Osteoblast (primary cell): ENCODE measurements around the gene DSCAML1. TPM values are rescaled to one million over a fixed set of nuclear protein-coding genes. Genes with fewer than 3 reads are reported as not detected.

Source experiments
- DNase-seq: peaks from one replicate; pipeline ENCODE4 v3.0.0; 2011; ENCODE audit warnings: low spot score, mixed read lengths; ENCODE audit not compliant: insufficient read length; ENCODE audit errors: missing footprints
- H2AFZ ChIP-seq: 2 replicates; pipeline ENCODE4 v1.6.0; 2011; ENCODE audit warnings: mild to moderate bottlenecking, low read length
- H3K27ac ChIP-seq: 2 replicates; pipeline ENCODE4 v1.5.1; 2011; ENCODE audit warnings: mild to moderate bottlenecking, low read depth, low read length, moderate library complexity
- H3K27me3 ChIP-seq: 2 replicates; pipeline ENCODE4 v1.6.0; 2012; ENCODE audit warnings: mild to moderate bottlenecking, control low read depth, inconsistent platforms, low read length, moderate library complexity; ENCODE audit not compliant: insufficient read depth
- H3K36me3 ChIP-seq: 2 replicates; pipeline ENCODE4 v1.5.1; 2011; ENCODE audit warnings: mild to moderate bottlenecking, low read length, control low read depth, moderate library complexity; ENCODE audit not compliant: insufficient read depth
- H3K4me1 ChIP-seq: 2 replicates; pipeline ENCODE4 v1.5.1; 2011; ENCODE audit warnings: mild to moderate bottlenecking, low read length, control low read depth, moderate library complexity; ENCODE audit not compliant: insufficient read depth
- H3K4me2 ChIP-seq: 2 replicates; pipeline ENCODE4 v1.6.0; 2011; ENCODE audit warnings: mild to moderate bottlenecking, low read length; ENCODE audit not compliant: insufficient read depth
- H3K4me3 ChIP-seq: fragments of 200-600 bp; sonication (generic); 3 replicates; pipeline ENCODE4 v1.5.1; 2012; ENCODE audit warnings: mild to moderate bottlenecking, low read length, inconsistent platforms; ENCODE audit not compliant: insufficient read depth
- H3K79me2 ChIP-seq: 2 replicates; pipeline ENCODE4 v1.6.0; 2012; ENCODE audit warnings: mild to moderate bottlenecking, low read length, control low read depth, inconsistent platforms; ENCODE audit not compliant: insufficient read depth
- H3K9me3 ChIP-seq: 2 replicates; pipeline ENCODE4 v1.5.1; 2011; ENCODE audit warnings: low read depth, low read length, control low read depth
- H4K20me1 ChIP-seq: 2 replicates; pipeline ENCODE4 v1.6.0; 2012; ENCODE audit warnings: mild to moderate bottlenecking, low read length, control low read depth; ENCODE audit not compliant: insufficient read depth
- total RNA-seq: library from RNA; depleted of rRNA; stranded (reverse); fragments of >200 nt; gene quantifications from 2 replicates; pipeline ENCODE4 v1.2.3, GENCODE V29; 2012
- TF ChIP-seq, protein P1 (sequence below): IDR thresholded peaks from 2 replicates; pipeline ENCODE4 v1.5.1; 2011; ENCODE audit warnings: mild to moderate bottlenecking, low read depth, low read length, moderate library complexity; ENCODE audit errors: extremely low read depth

Gene DSCAML1
- total RNA-seq, 1 donor = not detected

DNA sequence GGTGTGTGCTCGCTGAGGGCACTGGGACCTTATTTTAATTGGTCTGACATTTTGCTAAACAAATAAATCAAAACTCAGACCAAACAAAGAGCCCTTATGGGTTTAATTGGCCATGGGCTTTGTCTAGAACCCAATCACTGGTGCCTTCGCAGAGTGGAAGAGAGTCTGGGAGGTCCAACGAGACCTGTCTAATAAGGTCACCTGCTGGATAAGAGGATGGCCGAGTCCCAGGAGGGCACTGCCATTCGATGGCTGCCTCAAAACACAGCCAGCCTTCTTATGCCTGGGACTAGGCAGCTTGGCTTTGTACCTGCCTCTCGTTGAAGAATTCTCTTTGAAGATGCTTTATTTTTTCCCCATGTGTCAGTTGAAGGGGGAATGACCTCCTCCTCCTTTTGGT lies 298.2 kb downstream of the DSCAML1 start:
- H3K9me3 ChIP-seq = no peaks in the 10 kb centered on the region
- TF ChIP-seq, protein P1, sequence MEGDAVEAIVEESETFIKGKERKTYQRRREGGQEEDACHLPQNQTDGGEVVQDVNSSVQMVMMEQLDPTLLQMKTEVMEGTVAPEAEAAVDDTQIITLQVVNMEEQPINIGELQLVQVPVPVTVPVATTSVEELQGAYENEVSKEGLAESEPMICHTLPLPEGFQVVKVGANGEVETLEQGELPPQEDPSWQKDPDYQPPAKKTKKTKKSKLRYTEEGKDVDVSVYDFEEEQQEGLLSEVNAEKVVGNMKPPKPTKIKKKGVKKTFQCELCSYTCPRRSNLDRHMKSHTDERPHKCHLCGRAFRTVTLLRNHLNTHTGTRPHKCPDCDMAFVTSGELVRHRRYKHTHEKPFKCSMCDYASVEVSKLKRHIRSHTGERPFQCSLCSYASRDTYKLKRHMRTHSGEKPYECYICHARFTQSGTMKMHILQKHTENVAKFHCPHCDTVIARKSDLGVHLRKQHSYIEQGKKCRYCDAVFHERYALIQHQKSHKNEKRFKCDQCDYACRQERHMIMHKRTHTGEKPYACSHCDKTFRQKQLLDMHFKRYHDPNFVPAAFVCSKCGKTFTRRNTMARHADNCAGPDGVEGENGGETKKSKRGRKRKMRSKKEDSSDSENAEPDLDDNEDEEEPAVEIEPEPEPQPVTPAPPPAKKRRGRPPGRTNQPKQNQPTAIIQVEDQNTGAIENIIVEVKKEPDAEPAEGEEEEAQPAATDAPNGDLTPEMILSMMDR = no peak
- H3K36me3 ChIP-seq = no peaks in the 10 kb centered on the region
- DNase-seq = no peak
- H3K4me3 ChIP-seq = no peak overlapping the region
- peaks cover 2% of the 10 kb centered on the region for H3K27me3 ChIP-seq
- no peaks in the 10 kb centered on the region for H3K4me1 ChIP-seq
- no peak overlapping the region for H3K4me2 ChIP-seq
- H3K27ac ChIP-seq = no peak overlapping the region
- H3K79me2 ChIP-seq = no peaks in the 10 kb centered on the region
- no peak overlapping the region for H2AFZ ChIP-seq
- H4K20me1 ChIP-seq = no peaks in the 10 kb centered on the region

- Histone ChIP-seq H3K9me3 (no peaks in the 10 kb centered on the region), H2AFZ (no peak overlapping the region), H3K27me3 (peaks cover 2% of the 10 kb centered on the region), H3K79me2 (no peaks in the 10 kb centered on the region), H3K27ac (no peak overlapping the region), H3K36me3 (no peaks in the 10 kb centered on the region), H3K4me3 (no peak overlapping the region), H3K4me2 (no peak overlapping the region), H4K20me1 (no peaks in the 10 kb centered on the region), H3K4me1 (no peaks in the 10 kb centered on the region)
- TF ChIP-seq, protein P1 = no peak
- no peak for DNase-seq
These were observed 299.6 kb downstream of the DSCAML1 start for GRCh38 chr11:117497206-117497951.

DNA sequence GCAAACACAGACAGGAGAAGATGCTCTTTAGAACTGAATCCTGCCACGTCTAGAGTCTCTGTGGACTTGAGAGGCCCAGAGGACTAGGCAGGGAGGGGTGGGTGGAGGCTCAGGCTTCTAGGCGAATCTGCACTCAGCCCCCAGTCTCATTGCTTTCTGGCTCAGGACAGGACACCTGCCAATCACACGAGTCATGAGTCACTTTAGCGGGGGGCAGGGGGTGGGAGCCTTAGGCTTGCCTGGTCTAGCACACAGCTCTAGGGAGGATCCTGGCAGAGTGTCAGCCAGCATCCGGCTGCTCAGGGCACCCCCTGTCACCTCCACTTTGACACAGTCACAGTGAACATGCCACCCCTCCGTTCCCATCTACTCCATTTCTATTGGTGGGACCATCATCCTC lies 301.7 kb downstream of the DSCAML1 start:
- no peak overlapping the region for H3K4me2 ChIP-seq
- no peak for DNase-seq
- H3K79me2 ChIP-seq = no peaks in the 10 kb centered on the region
- H3K27me3 ChIP-seq = peaks cover 7% of the 10 kb centered on the region
- H3K27ac ChIP-seq = no peak overlapping the region
- H3K9me3 ChIP-seq = no peaks in the 10 kb centered on the region
- no peaks in the 10 kb centered on the region for H3K4me1 ChIP-seq
- no peaks in the 10 kb centered on the region for H4K20me1 ChIP-seq
- no peak overlapping the region for H3K4me3 ChIP-seq
- TF ChIP-seq, protein P1 = no peak
- H2AFZ ChIP-seq = no peak overlapping the region
- no peaks in the 10 kb centered on the region for H3K36me3 ChIP-seq

GRCh38 chr11:117492578-117493251 lies 304.3 kb downstream of the DSCAML1 start:
- H3K4me1 ChIP-seq = no peaks in the 10 kb centered on the region
- no peaks in the 10 kb centered on the region for H4K20me1 ChIP-seq
- no peak for DNase-seq
- no peak overlapping the region for H3K4me2 ChIP-seq
- H3K36me3 ChIP-seq = no peaks in the 10 kb centered on the region
- TF ChIP-seq, protein P1 = no peak
- H3K27me3 ChIP-seq = peaks cover 7% of the 10 kb centered on the region
- H3K9me3 ChIP-seq = no peaks in the 10 kb centered on the region
- H3K4me3 ChIP-seq = no peak overlapping the region
- H3K79me2 ChIP-seq = no peaks in the 10 kb centered on the region
- no peak overlapping the region for H2AFZ ChIP-seq
- H3K27ac ChIP-seq = no peak overlapping the region
